ENCODE results near the gene DFFB.

Gene DFFB

DNA sequence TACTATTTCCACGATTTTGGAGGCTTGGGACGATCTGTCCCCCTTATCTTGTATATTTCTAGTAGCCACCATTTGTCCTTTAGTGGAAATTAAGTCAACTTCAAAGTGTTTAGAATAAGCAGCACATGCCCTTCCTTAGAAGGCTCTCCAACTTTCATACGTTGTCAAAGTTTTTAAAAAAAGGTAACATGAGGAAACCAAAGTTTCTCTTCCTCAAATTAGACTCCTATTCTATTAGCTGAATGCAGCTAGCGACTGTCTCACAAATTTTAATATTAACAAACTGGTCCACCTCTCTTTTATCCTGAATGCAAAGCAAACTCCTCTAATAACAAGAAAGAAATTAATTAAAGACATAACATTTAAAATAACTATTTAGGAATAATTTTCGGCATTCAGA, 35.9 kb downstream of the DFFB start:
- H3K4me3 ChIP-seq (ENCODE audit: low read length in 2 of 2) = no peak overlapping the region
- H3K36me3 ChIP-seq (ENCODE audit: control insufficient read depth in 2 of 2, insufficient read depth in 2 of 2, low read length in 2 of 2) = peaks cover 5 to 24% of the 10 kb centered on the region in 2 donors
- H3K27me3 ChIP-seq (ENCODE audit: control insufficient read depth in 2 of 2, insufficient read depth in 2 of 2, low read length in 2 of 2) = no peaks in the 10 kb centered on the region
- no peaks in the 10 kb centered on the region for H3K9me3 ChIP-seq (ENCODE audit: control insufficient read depth in 2 of 2, low read length in 2 of 2)
- H3K9ac ChIP-seq (ENCODE audit: low read depth in 1 of 2, low read length in 2 of 2) = no peak overlapping the region
- H3K27ac ChIP-seq (ENCODE audit: low read depth in 2 of 2, low read length in 2 of 2) = no peak overlapping the region
- H3K4me1 ChIP-seq (ENCODE audit: control insufficient read depth in 2 of 2, insufficient read depth in 2 of 2, low read length in 2 of 2) = no peaks in the 10 kb centered on the region

DNA sequence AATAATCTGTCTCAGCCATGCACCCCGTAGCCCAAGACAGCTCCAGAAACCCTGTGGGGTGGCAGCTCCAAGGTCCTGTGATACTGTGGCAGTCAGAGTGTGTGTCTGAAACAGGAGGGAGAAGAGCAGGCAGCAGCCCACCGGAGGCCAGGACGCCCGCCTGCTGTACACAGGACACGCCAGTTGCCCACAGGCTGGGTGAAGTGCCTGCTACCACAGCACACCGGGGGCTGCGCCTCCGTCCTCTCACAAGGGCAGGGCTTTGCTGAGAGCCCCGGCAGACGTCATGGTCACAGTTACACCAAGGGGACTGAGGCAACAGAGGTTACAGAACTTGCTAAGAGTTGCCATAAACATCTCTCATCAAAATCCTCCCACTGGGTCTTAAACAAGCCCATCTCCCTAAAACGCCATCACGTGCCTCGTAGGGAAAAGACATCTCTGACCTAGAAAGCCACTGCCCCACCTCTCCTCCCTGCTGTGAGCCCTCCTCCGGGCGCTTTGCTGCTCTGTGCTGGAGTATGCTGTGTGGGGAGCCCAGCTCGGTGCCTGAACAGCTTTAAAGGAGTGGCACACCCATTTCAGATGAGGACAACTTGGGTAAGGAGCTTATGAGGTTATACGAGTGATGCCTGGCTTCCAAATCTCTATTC, 37.5 kb downstream of the DFFB start:
- Histone ChIP-seq H3K9me3 (ENCODE audit: control insufficient read depth in 2 of 2, low read length in 2 of 2) (no peaks in the 10 kb centered on the region), H3K27ac (ENCODE audit: low read depth in 2 of 2, low read length in 2 of 2) (no peak overlapping the region), H3K4me3 (ENCODE audit: low read length in 2 of 2) (no peak overlapping the region), H3K4me1 (ENCODE audit: control insufficient read depth in 2 of 2, insufficient read depth in 2 of 2, low read length in 2 of 2) (peaks cover 4 to 5% of the 10 kb centered on the region in 2 donors), H3K9ac (ENCODE audit: low read depth in 1 of 2, low read length in 2 of 2) (no peak overlapping the region), H3K27me3 (ENCODE audit: control insufficient read depth in 2 of 2, insufficient read depth in 2 of 2, low read length in 2 of 2) (no peaks in the 10 kb centered on the region), H3K36me3 (ENCODE audit: control insufficient read depth in 2 of 2, insufficient read depth in 2 of 2, low read length in 2 of 2) (peaks cover 5 to 21% of the 10 kb centered on the region in 2 donors)

DNA sequence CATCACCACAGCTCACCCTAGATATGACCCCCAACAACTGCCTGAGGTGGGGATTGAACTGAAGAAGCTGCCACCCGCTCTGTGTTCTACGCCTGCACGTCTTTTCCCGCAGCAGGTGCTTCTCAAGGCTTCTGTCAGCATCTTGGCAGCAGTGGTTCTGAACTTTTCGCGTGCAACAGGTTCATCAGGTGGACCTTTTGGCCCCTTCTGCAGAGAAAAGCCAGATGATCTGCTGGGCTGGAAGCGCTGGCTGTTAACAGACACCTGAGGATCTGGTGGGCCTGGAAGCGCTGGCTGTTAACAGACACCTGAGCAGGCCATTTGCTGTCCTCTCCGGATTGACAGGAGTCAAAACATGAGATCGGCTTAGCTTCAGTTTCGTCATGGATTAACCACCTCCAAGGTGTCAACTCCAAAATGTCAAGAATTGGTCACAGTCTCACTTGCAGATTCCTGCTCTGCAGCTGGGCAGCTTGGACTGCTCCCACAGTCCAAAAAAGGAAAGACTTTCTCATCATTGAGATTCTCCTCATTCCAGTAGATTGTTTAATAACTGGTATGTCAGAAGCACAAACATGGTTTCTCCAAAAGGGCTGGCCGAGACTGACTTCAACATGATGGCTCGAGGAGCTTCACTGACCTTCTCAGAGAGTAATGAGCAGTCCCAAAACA, 38.1 kb downstream of the DFFB start:
- Histone ChIP-seq H3K27ac (ENCODE audit: low read depth in 2 of 2, low read length in 2 of 2) (no peak overlapping the region), H3K4me3 (ENCODE audit: low read length in 2 of 2) (no peak overlapping the region), H3K27me3 (ENCODE audit: control insufficient read depth in 2 of 2, insufficient read depth in 2 of 2, low read length in 2 of 2) (no peaks in the 10 kb centered on the region), H3K9ac (ENCODE audit: low read depth in 1 of 2, low read length in 2 of 2) (no peak overlapping the region), H3K9me3 (ENCODE audit: control insufficient read depth in 2 of 2, low read length in 2 of 2) (no peaks in the 10 kb centered on the region), H3K36me3 (ENCODE audit: control insufficient read depth in 2 of 2, insufficient read depth in 2 of 2, low read length in 2 of 2) (peaks cover 3 to 16% of the 10 kb centered on the region in 2 donors), H3K4me1 (ENCODE audit: control insufficient read depth in 2 of 2, insufficient read depth in 2 of 2, low read length in 2 of 2) (peaks cover 4 to 5% of the 10 kb centered on the region in 2 donors)

DNA sequence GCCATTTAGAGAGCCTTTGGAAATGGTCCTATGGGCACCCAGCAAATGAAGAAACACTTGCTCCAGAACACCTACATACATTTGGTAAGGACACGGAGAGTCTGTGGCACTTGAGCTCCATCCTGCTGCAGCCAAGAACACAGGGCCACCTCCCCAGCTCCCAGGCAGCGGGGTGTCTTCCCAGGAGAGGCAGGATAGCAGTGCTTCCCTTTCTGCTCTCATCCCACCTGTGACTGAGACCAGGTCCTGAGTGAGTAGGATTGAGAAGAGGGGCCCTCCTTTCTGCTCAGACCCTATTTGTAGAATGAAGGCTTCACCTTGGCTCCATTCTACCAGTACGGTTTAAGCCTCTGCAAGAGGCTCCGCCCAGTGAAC, 38.7 kb downstream of the DFFB start:
- Histone ChIP-seq H3K27ac (ENCODE audit: low read depth in 2 of 2, low read length in 2 of 2) (no peak overlapping the region), H3K36me3 (ENCODE audit: control insufficient read depth in 2 of 2, insufficient read depth in 2 of 2, low read length in 2 of 2) (peaks cover 0 to 10% of the 10 kb centered on the region in 2 donors), H3K4me3 (ENCODE audit: low read length in 2 of 2) (no peak overlapping the region), H3K9ac (ENCODE audit: low read depth in 1 of 2, low read length in 2 of 2) (no peak overlapping the region), H3K27me3 (ENCODE audit: control insufficient read depth in 2 of 2, insufficient read depth in 2 of 2, low read length in 2 of 2) (no peaks in the 10 kb centered on the region), H3K9me3 (ENCODE audit: control insufficient read depth in 2 of 2, low read length in 2 of 2) (no peaks in the 10 kb centered on the region), H3K4me1 (ENCODE audit: control insufficient read depth in 2 of 2, insufficient read depth in 2 of 2, low read length in 2 of 2) (peaks cover 4 to 5% of the 10 kb centered on the region in 2 donors)

DNA sequence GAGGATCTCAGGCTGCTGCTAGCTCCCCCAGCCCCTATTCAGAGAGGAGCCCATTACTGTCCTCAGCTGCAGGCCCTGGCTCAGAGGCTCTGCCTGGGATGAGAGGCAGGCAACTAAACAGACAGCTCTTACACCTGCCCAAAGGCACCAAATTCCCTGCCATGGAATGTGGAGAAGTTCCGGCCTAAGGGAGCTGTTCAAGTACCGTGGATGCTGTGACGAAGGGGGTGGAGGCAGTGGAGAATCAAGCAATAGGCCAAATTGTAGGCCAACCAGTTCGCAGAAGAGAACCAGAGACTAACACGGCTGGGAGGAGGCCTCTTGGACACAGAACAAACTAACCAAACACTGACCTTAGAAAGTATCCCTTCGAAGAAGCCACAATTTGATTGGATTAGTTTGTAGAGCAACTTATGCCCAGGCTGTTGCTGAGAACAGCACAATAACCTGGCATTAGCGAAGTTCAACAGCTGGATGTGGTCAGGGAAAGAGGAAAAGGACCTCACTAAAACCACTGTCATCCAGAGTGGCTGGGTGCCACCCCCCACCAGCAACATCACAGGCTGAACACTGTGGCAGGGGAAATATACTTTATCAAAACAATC, 39.2 kb downstream of the DFFB start:
- Histone ChIP-seq H3K9me3 (ENCODE audit: control insufficient read depth in 2 of 2, low read length in 2 of 2) (no peaks in the 10 kb centered on the region), H3K27ac (ENCODE audit: low read depth in 2 of 2, low read length in 2 of 2) (no peak overlapping the region), H3K4me1 (ENCODE audit: control insufficient read depth in 2 of 2, insufficient read depth in 2 of 2, low read length in 2 of 2) (peaks cover 4 to 5% of the 10 kb centered on the region in 2 donors), H3K36me3 (ENCODE audit: control insufficient read depth in 2 of 2, insufficient read depth in 2 of 2, low read length in 2 of 2) (peaks cover 0 to 6% of the 10 kb centered on the region in 2 donors), H3K4me3 (ENCODE audit: low read length in 2 of 2) (no peak overlapping the region), H3K9ac (ENCODE audit: low read depth in 1 of 2, low read length in 2 of 2) (no peak overlapping the region), H3K27me3 (ENCODE audit: control insufficient read depth in 2 of 2, insufficient read depth in 2 of 2, low read length in 2 of 2) (no peaks in the 10 kb centered on the region)

DNA sequence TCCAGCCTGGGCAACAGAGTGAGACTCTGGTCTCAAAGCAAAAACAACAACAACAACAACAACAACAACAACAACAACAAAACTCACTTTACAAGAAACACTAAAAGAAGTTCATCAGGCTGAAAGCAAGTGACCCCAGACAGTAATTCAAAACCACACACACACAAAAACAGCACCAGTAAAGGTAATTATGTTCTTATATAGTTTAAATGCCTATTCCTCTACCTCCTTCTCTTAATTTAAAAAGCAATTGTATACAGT, 41.1 kb downstream of the DFFB start:
- Histone ChIP-seq H3K4me3 (ENCODE audit: low read length in 2 of 2) (peak overlapping the region in 1 of 2 donors; percentile 13), H3K27ac (ENCODE audit: low read depth in 2 of 2, low read length in 2 of 2) (no peak overlapping the region), H3K27me3 (ENCODE audit: control insufficient read depth in 2 of 2, insufficient read depth in 2 of 2, low read length in 2 of 2) (no peaks in the 10 kb centered on the region), H3K4me1 (ENCODE audit: control insufficient read depth in 2 of 2, insufficient read depth in 2 of 2, low read length in 2 of 2) (peaks cover 4 to 13% of the 10 kb centered on the region in 2 donors), H3K9ac (ENCODE audit: low read depth in 1 of 2, low read length in 2 of 2) (no peak overlapping the region), H3K9me3 (ENCODE audit: control insufficient read depth in 2 of 2, low read length in 2 of 2) (no peaks in the 10 kb centered on the region), H3K36me3 (ENCODE audit: control insufficient read depth in 2 of 2, insufficient read depth in 2 of 2, low read length in 2 of 2) (peaks cover 0 to 5% of the 10 kb centered on the region in 2 donors)

DNA sequence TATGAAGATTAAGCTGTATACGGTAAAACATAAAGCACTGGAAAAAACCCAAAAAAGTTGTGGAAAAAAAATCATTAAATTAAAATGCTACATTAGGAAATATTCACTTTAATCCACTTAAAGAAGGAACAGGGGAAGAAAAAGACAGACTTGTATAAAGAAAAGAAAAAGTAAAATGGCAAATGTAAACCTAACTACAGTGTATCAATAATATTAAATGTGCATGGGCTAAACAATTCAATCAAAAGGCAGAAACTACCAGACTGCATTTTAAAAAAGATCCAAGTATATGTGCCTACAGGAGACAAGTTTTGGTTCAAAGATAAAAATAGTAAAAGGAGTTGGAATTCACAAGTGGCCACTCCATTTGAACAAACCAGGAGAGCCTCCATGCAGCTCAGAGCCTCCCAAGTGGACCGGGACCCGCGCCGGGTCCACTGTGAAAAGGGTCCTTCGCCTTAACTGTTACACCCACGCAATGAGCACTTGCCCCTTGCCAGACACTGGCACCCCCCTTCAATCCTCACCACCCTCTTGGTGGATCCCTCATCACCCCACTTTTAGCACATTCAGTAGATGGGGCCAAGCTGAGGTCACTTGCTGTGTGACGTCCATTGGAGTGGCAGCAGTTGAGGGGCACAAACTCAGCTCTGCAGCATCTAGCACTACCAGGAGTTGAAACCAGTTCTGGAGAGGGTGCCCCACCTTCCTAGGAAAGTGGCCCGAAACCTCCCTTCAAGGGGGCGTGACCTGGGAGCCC, 41.9 kb downstream of the DFFB start:
- H3K9me3 ChIP-seq (ENCODE audit: control insufficient read depth in 2 of 2, low read length in 2 of 2) = no peaks in the 10 kb centered on the region
- peaks cover 6 to 13% of the 10 kb centered on the region in 2 donors for H3K4me1 ChIP-seq (ENCODE audit: control insufficient read depth in 2 of 2, insufficient read depth in 2 of 2, low read length in 2 of 2)
- H3K27me3 ChIP-seq (ENCODE audit: control insufficient read depth in 2 of 2, insufficient read depth in 2 of 2, low read length in 2 of 2) = no peaks in the 10 kb centered on the region
- peak overlapping the region; percentile 64 to 89 for H3K9ac ChIP-seq (ENCODE audit: low read depth in 1 of 2, low read length in 2 of 2)
- peaks cover 0 to 5% of the 10 kb centered on the region in 2 donors for H3K36me3 ChIP-seq (ENCODE audit: control insufficient read depth in 2 of 2, insufficient read depth in 2 of 2, low read length in 2 of 2)
- H3K27ac ChIP-seq (ENCODE audit: low read depth in 2 of 2, low read length in 2 of 2) = peak overlapping the region; percentile 96 to 97
- peak overlapping the region; percentile 85 to 96 for H3K4me3 ChIP-seq (ENCODE audit: low read length in 2 of 2)

DNA sequence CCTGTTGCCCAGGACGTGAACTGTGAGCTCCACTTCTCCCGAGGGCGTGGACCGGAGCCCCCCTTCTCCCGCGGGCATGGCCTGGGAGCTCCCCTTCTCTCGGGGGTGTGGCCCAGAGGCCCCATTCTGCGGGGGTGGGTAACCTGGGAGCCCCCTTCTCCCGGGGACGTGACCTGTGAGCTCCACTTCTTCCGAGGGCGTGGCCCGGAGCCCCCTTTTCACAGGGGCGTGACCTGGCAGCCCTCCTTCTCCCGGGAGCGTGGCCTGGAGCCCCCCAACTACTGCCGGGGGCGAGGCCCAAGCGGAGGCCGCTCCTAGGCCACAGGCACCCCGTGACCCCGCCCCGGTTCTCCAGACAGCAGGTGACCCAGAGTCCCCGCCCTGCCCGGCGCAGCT, 42.5 kb downstream of the DFFB start:
- peaks cover 0 to 5% of the 10 kb centered on the region in 2 donors for H3K36me3 ChIP-seq (ENCODE audit: control insufficient read depth in 2 of 2, insufficient read depth in 2 of 2, low read length in 2 of 2)
- peak overlapping the region; percentile 96 to 97 for H3K27ac ChIP-seq (ENCODE audit: low read depth in 2 of 2, low read length in 2 of 2)
- peaks cover 6 to 13% of the 10 kb centered on the region in 2 donors for H3K4me1 ChIP-seq (ENCODE audit: control insufficient read depth in 2 of 2, insufficient read depth in 2 of 2, low read length in 2 of 2)
- no peaks in the 10 kb centered on the region for H3K27me3 ChIP-seq (ENCODE audit: control insufficient read depth in 2 of 2, insufficient read depth in 2 of 2, low read length in 2 of 2)
- H3K4me3 ChIP-seq (ENCODE audit: low read length in 2 of 2) = peak overlapping the region; percentile 85 to 96
- H3K9me3 ChIP-seq (ENCODE audit: control insufficient read depth in 2 of 2, low read length in 2 of 2) = no peaks in the 10 kb centered on the region
- peak overlapping the region; percentile 64 to 89 for H3K9ac ChIP-seq (ENCODE audit: low read depth in 1 of 2, low read length in 2 of 2)

DNA sequence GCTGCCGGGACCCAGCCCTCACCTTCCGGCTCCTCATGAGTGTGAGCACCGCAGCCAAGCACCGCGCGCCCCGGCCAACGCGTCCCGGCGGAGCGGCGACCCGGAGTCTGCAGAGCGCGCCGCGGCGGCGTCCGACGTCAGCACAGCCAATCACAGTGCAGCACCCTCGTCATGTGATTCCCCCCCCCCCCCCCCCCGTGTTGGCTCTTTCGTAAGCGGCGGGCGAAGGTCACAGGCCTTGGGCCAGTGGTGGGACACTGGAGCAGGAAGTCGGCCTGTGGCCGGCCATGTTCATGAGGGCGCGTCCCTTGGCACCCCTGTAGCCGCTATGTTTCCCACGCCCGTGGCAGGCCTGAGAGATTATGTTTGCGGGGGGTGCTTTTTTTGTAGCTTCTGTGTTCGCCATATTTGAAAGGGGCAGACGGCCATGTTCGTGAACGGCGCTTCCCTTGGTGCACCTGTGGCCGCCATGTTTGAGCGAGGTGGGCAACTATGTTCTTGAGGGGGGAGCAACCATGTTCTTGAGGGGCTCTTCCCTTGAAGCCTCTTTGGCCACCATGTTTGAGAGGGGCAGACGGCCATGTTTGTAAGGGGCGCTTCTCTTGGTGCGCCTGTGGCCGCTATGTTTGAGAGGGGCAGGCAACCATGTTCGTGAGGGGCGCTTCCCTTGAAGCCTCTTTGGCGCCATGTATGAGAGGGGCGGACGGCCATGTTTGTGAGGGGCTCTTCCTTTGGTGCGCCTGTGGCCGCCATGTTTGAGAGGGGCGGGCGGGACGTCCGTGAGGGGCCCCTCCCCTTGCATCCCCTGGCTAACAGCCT, 43.1 kb downstream of the DFFB start, which contains the start of gene C1orf174:
Gene C1orf174, minus strand, starts transcription at position 123 of the 819 bp plus-strand sequence. Its CDS starts 86 bp downstream, at position 37.
- Histone ChIP-seq H3K36me3 (ENCODE audit: control insufficient read depth in 2 of 2, insufficient read depth in 2 of 2, low read length in 2 of 2) (peaks cover 0 to 2% of the 10 kb centered on the region in 2 donors), H3K4me3 (ENCODE audit: low read length in 2 of 2) (peak within 1 kb of the TSS; percentile 88 to 96)

More for the DNA sequence above, 43.1 kb downstream of the DFFB start, which contains the start of gene C1orf174:
- peaks cover 6 to 13% of the 10 kb centered on the region in 2 donors for H3K4me1 ChIP-seq (ENCODE audit: control insufficient read depth in 2 of 2, insufficient read depth in 2 of 2, low read length in 2 of 2)
- H3K9me3 ChIP-seq (ENCODE audit: control insufficient read depth in 2 of 2, low read length in 2 of 2) = no peaks in the 10 kb centered on the region
- H3K27ac ChIP-seq (ENCODE audit: low read depth in 2 of 2, low read length in 2 of 2) = peak within 1 kb of the TSS; percentile 96 to 97
- no peaks in the 10 kb centered on the region for H3K27me3 ChIP-seq (ENCODE audit: control insufficient read depth in 2 of 2, insufficient read depth in 2 of 2, low read length in 2 of 2)
- peak within 1 kb of the TSS; percentile 64 to 89 for H3K9ac ChIP-seq (ENCODE audit: low read depth in 1 of 2, low read length in 2 of 2)
